Activated CD8-positive, alpha-beta memory T cell treated with anti-CD3 and anti-CD28 coated beads, Interleukin-2, amount 50 U/mL, for 1 hour (primary cell): Measurements from ENCODE around the gene SLC25A27.
"Not testable (repeated sequence)": the region's sequence is repeated elsewhere in the genome, so short reads cannot be mapped to it uniquely, and the experiment has no call there.

Experiments used
- DNase-seq: peaks from one replicate; pipeline ENCODE4 v3.0.0-alpha.2; 2020; ENCODE audit errors: extremely low read depth

Gene SLC25A27

GRCh38 chr6:46652603-46653438 lies at the start of gene SLC25A27, which contains the start of gene CYP39A1:
Gene SLC25A27 (plus strand): TSS chr6:46652975. CDS start chr6:46653193, 218 bp downstream.
Gene CYP39A1 (minus strand): TSS chr6:46652818. CDS start chr6:46652582, 236 bp downstream.
- DNase-seq, result peak; percentile 38

GRCh38 chr6:46605091-46605797 lies 47.5 kb upstream of the SLC25A27 start:
- no peak for DNase-seq

- DNase-seq, result no peak
These were observed 46.4 kb upstream of the SLC25A27 start for GRCh38 chr6:46606338-46606737.

GRCh38 chr6:46610862-46611553 lies 41.8 kb upstream of the SLC25A27 start:
- no peak for DNase-seq

- DNase-seq, result no peak
These were observed 40.1 kb upstream of the SLC25A27 start for GRCh38 chr6:46612645-46613044.

- no peak for DNase-seq
These were observed 34.0 kb upstream of the SLC25A27 start for GRCh38 chr6:46618726-46619125.

- DNase-seq, result no peak
These were observed 26.4 kb upstream of the SLC25A27 start for GRCh38 chr6:46626228-46626909.

GRCh38 chr6:46626976-46627375 lies 25.8 kb upstream of the SLC25A27 start:
- DNase-seq, result no peak

GRCh38 chr6:46628498-46628897 lies 24.3 kb upstream of the SLC25A27 start:
- no peak for DNase-seq

GRCh38 chr6:46628976-46629375 lies 23.8 kb upstream of the SLC25A27 start:
- no peak for DNase-seq

GRCh38 chr6:46629691-46630090 lies 23.1 kb upstream of the SLC25A27 start:
- no peak for DNase-seq

GRCh38 chr6:46632053-46632452 lies 20.7 kb upstream of the SLC25A27 start:
- no peak for DNase-seq

GRCh38 chr6:46635462-46635861 lies 17.3 kb upstream of the SLC25A27 start:
- DNase-seq, result no peak

GRCh38 chr6:46637145-46637544 lies 15.6 kb upstream of the SLC25A27 start:
- no peak for DNase-seq

GRCh38 chr6:46637933-46638332 lies 14.8 kb upstream of the SLC25A27 start:
- DNase-seq, result no peak

GRCh38 chr6:46638650-46639049 lies 14.1 kb upstream of the SLC25A27 start:
- no peak for DNase-seq

- DNase-seq, result no peak
These were observed 9.6 kb upstream of the SLC25A27 start for GRCh38 chr6:46642928-46643751.

- no peak for DNase-seq
These were observed 7.5 kb upstream of the SLC25A27 start for GRCh38 chr6:46645265-46645664.

GRCh38 chr6:46648108-46648507 lies 4.7 kb upstream of the SLC25A27 start:
- not testable (repeated sequence) for DNase-seq

GRCh38 chr6:46648869-46649492 lies 3.8 kb upstream of the SLC25A27 start:
- DNase-seq, result no peak
